Measurements from ENCODE around the gene HACD2.

HACD2 gene

GRCh38 chr3:123632161-123632655 is 47.4 kb upstream of the HACD2 start:
- TF ChIP-seq TCF12 (IDR thresholded peaks at IDR 0.05; ENCODE audit: low read depth): no peak
- no peak for TF ChIP-seq EP300 (IDR thresholded peaks at IDR 0.05; ENCODE audit: borderline replicate concordance)
- TF ChIP-seq TEAD4 (IDR thresholded peaks at IDR 0.05): no peak
- TF ChIP-seq REST (IDR thresholded peaks at IDR 0.05; ENCODE audit: low read depth): no peak
- no peak for TF ChIP-seq TAF1 (IDR thresholded peaks at IDR 0.05; ENCODE audit: low read depth)
- no peak for TF ChIP-seq ZBTB7A (IDR thresholded peaks at IDR 0.05; ENCODE audit: low read depth)
- TF ChIP-seq EGR1 (IDR thresholded peaks at IDR 0.05): no peak
- TF ChIP-seq CREB1 (IDR thresholded peaks at IDR 0.05; ENCODE audit: low read depth): no peak
- TF ChIP-seq CEBPB (IDR thresholded peaks at IDR 0.05): no peak
- no peak for TF ChIP-seq USF1 (IDR thresholded peaks at IDR 0.05)

- TF ChIP-seq ZBTB7A (IDR thresholded peaks at IDR 0.05; ENCODE audit: low read depth) (no peak), RAD21 (IDR thresholded peaks at IDR 0.05; ENCODE audit: low read depth) (peak; percentile 20; the same call in 1 of the 2 replicates), NFIC (IDR thresholded peaks at IDR 0.05) (no peak), CEBPB (IDR thresholded peaks at IDR 0.05) (no peak), EGR1 (IDR thresholded peaks at IDR 0.05) (no peak), YY1 (IDR thresholded peaks at IDR 0.05; ENCODE audit: low read depth) (no peak)
These were observed 44.8 kb upstream of the HACD2 start for GRCh38 chr3:123629747-123630047.

- TF ChIP-seq EGR1 (IDR thresholded peaks at IDR 0.05) (no peak), TEAD4 (IDR thresholded peaks at IDR 0.05) (no peak), CEBPB (IDR thresholded peaks at IDR 0.05) (no peak), REST (IDR thresholded peaks at IDR 0.05; ENCODE audit: low read depth) (no peak)
These were observed 44.3 kb upstream of the HACD2 start for GRCh38 chr3:123628996-123629746.

GRCh38 chr3:123627673-123628670 is 43.1 kb upstream of the HACD2 start:
- TF ChIP-seq NFIC (IDR thresholded peaks at IDR 0.05): peak; percentile 7; the same call in 1 of the 2 replicates
- TF ChIP-seq EP300 (IDR thresholded peaks at IDR 0.05; ENCODE audit: borderline replicate concordance): no peak

- TF ChIP-seq EP300 (IDR thresholded peaks at IDR 0.05; ENCODE audit: borderline replicate concordance): no peak
- no peak for TF ChIP-seq TAF1 (IDR thresholded peaks at IDR 0.05; ENCODE audit: low read depth)
- TF ChIP-seq TEAD4 (IDR thresholded peaks at IDR 0.05): no peak
- no peak for TF ChIP-seq CREB1 (IDR thresholded peaks at IDR 0.05; ENCODE audit: low read depth)
- TF ChIP-seq ZBTB7A (IDR thresholded peaks at IDR 0.05; ENCODE audit: low read depth): no peak
- no peak for TF ChIP-seq USF1 (IDR thresholded peaks at IDR 0.05)
- no peak for TF ChIP-seq REST (IDR thresholded peaks at IDR 0.05; ENCODE audit: low read depth)
- TF ChIP-seq RAD21 (IDR thresholded peaks at IDR 0.05; ENCODE audit: low read depth): no peak
These were observed 42.0 kb upstream of the HACD2 start for GRCh38 chr3:123626881-123627280.

All from Ishikawa (cell line).